Stimulated activated CD4-positive, alpha-beta T cell treated with anti-CD3 and anti-CD28 coated beads, Interleukin-15, amount 100 ng/mL, for 48 hours (primary cell): Measurements from ENCODE around the gene PROSER3.

Experiments
- DNase-seq, 2 donors: peaks; one replicate each; pipeline ENCODE4 v3.0.0-alpha.2; 2020; ENCODE audit warnings: low read depth in 2 of 2

The PROSER3 gene

DNA sequence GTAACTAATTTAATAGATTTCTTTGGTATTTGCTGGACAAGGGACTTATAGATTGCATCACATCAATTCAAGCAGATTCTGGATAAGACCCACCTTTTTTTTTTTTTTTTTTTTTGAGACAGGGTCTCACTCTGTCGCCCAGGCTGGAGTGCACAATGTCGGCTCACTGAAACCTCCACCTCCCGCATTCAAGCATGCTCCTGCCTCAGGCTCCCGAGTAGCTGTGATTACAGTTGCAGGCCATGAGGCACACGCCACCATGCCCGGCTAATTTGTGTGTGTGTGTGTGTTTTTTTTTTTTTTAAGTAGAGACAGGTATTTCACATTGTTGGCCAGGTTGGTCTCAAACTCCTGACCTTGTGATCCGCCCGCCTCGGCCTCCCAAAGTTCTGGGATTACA is 58.9 kb downstream of the PROSER3 start:
- no peak for DNase-seq

- no peak for DNase-seq
Observed at GRCh38 chr19:35818445-35818844, 60.5 kb downstream of the PROSER3 start.
